Transverse colon (tissue), 4 donors: ENCODE measurements around the gene HDAC4. TPM values are rescaled to one million over a fixed set of nuclear protein-coding genes. Genes with fewer than 3 reads are reported as not detected.

Source experiments
- DNase-seq: peaks from one replicate; pipeline ENCODE4 v3.0.0-alpha.2; 2019
- H3K27ac ChIP-seq, 4 donors: fragments of 200-600 bp; sonication (generic); 2 replicates each; pipeline ENCODE4 v1.5.1; 2016 to 2018; ENCODE audit warnings: inconsistent platforms in 4 of 4
- H3K27me3 ChIP-seq: fragments of 200-600 bp; sonication (generic); 2 replicates; pipeline ENCODE4 v1.5.1; 2017; ENCODE audit warnings: inconsistent platforms
- H3K36me3 ChIP-seq, 4 donors: fragments of 200-600 bp; sonication (generic); 2 replicates each; pipeline ENCODE4 v1.5.1; 2017 to 2019; ENCODE audit warnings: inconsistent platforms in 4 of 4
- H3K4me1 ChIP-seq, 4 donors: fragments of 200-600 bp; sonication (generic); 2 replicates each; pipeline ENCODE4 v1.5.1; 2017 to 2020; ENCODE audit warnings: inconsistent platforms in 4 of 4
- H3K4me3 ChIP-seq, 4 donors: fragments of 200-600 bp; sonication (generic); 1 replicate in 1 of 4; 2 replicates in 3 of 4; pipeline versions ENCODE4 v1.5.1 to v1.6.1; 2017 to 2019; ENCODE audit warnings: inconsistent platforms in 4 of 4
- H3K9me3 ChIP-seq, 2 donors: fragments of 200-600 bp; sonication (generic); 2 replicates each; pipeline ENCODE4 v1.5.1; 2017 to 2019; ENCODE audit warnings: inconsistent platforms in 2 of 2
- CTCF ChIP-seq, 5 experiments: fragments of 200-600 bp in 3 of 5; fragments of 450-650 bp in 2 of 5; sonication (generic) in 3 of 5; IDR thresholded peaks; 1 replicate in 2 of 5; 2 replicates in 3 of 5; pipeline ENCODE4 v1.5.1; 2016 to 2017; ENCODE audit warnings: antibody characterized with exemption in 5 of 5, inconsistent platforms in 3 of 5, mild to moderate bottlenecking in 2 of 5, moderate library complexity in 1 of 5
- EP300 ChIP-seq: sonication (generic); formaldehyde crosslinking; IDR thresholded peaks from one replicate; pipeline ENCODE4 v1.6.1; 2017; ENCODE audit warnings: antibody characterized with exemption, low read depth
- POLR2A ChIP-seq: fragments of 450-650 bp; IDR thresholded peaks from one replicate; pipeline ENCODE4 v1.6.1; 2016; ENCODE audit warnings: antibody characterized with exemption, mild to moderate bottlenecking, moderate library complexity
- POLR2AphosphoS5 ChIP-seq, 3 donors: sonication (generic); formaldehyde crosslinking; IDR thresholded peaks; one replicate each; pipeline ENCODE4 v1.6.1; 2016; ENCODE audit warnings: antibody characterized with exemption in 3 of 3
- WGBS, 2 donors: methylation state at CpG; one replicate each; pipeline ENCODE4 v1.1.5; 2018; ENCODE audit warnings: low coverage in 1 of 2; 5-methylcytosine and 5-hydroxymethylcytosine counted together
- in situ Hi-C, 4 donors: fragments of 200-750 bp; cut with MboI; loops; one replicate each; pipeline versions ENCODE4 v1.15.0 to v1.15.1; 2017; ENCODE audit warnings: low sequenced_read_pairs in 3 of 4, low pct_ligation_motif_present in 1 of 4, low pct_unique_long_range_greater_than_20kb in 1 of 4
- intact Hi-C: fragments of 100-400 bp; cut with DNase I; formaldehyde crosslinking; loops from one replicate; pipeline ENCODE4 v1.15.1; 2023; ENCODE audit warnings: low total_unique reads
- total RNA-seq, 4 donors: library from RNA; depleted of rRNA; stranded (reverse); fragments of >200 nt; gene quantifications; one replicate each; pipeline ENCODE4 v1.1.0, GENCODE V29; 2016

HDAC4 gene
- total RNA-seq, 4 donors from 2014 or later = 33.9 to 192 (median 112) TPM

GRCh38 chr2:239391286-239392071 lies 9.3 kb downstream of the HDAC4 start:
- in situ Hi-C loops (no loop called here), intact Hi-C loops (loop anchor here (10.0 kb wide), 1 partner anchor 167 kb away; no protein-coding TSS in a partner anchor)
- H3K4me1 ChIP-seq = peaks cover 9 to 27% (median 15%) of the 10 kb centered on the region in 4 donors
- H3K4me3 ChIP-seq = no peak overlapping the region
- H3K27me3 ChIP-seq = no peaks in the 10 kb centered on the region
- DNase-seq = no peak
- peaks cover 0 to 4% (median 0%) of the 10 kb centered on the region in 4 donors for H3K36me3 ChIP-seq
- no peak for TF ChIP-seq CTCF (IDR thresholded peaks at IDR 0.05)
- no peak for TF ChIP-seq POLR2A
- TF ChIP-seq POLR2AphosphoS5 (IDR thresholded peaks at IDR 0.05) = no peak
- no peak for TF ChIP-seq EP300
- H3K9me3 ChIP-seq = no peaks in the 10 kb centered on the region
- no peak overlapping the region for H3K27ac ChIP-seq
- WGBS, 2 donors = 84 to 94% methylated on average over 6 to 21 of the region's 24 CpGs

- Histone ChIP-seq H3K4me3 (no peak overlapping the region), H3K27me3 (no peaks in the 10 kb centered on the region), H3K9me3 (no peaks in the 10 kb centered on the region), H3K27ac (no peak overlapping the region), H3K36me3 (peaks cover 0 to 4% (median 0%) of the 10 kb centered on the region in 4 donors), H3K4me1 (peaks cover 9 to 27% (median 15%) of the 10 kb centered on the region in 4 donors)
- TF ChIP-seq EP300 (no peak), POLR2AphosphoS5 (IDR thresholded peaks at IDR 0.05) (no peak), POLR2A (no peak), CTCF (IDR thresholded peaks at IDR 0.05) (no peak)
- 90 to 93% methylated on average over 2 to 24 of the region's 26 CpGs for WGBS, 2 donors
- DNase-seq = no peak
- in situ Hi-C loops (no loop called here), intact Hi-C loops (loop anchor here (10.0 kb wide), 1 partner anchor 166 kb away; no protein-coding TSS in a partner anchor)
Observed at GRCh38 chr2:239390546-239391285, 10.1 kb downstream of the HDAC4 start.

DNA sequence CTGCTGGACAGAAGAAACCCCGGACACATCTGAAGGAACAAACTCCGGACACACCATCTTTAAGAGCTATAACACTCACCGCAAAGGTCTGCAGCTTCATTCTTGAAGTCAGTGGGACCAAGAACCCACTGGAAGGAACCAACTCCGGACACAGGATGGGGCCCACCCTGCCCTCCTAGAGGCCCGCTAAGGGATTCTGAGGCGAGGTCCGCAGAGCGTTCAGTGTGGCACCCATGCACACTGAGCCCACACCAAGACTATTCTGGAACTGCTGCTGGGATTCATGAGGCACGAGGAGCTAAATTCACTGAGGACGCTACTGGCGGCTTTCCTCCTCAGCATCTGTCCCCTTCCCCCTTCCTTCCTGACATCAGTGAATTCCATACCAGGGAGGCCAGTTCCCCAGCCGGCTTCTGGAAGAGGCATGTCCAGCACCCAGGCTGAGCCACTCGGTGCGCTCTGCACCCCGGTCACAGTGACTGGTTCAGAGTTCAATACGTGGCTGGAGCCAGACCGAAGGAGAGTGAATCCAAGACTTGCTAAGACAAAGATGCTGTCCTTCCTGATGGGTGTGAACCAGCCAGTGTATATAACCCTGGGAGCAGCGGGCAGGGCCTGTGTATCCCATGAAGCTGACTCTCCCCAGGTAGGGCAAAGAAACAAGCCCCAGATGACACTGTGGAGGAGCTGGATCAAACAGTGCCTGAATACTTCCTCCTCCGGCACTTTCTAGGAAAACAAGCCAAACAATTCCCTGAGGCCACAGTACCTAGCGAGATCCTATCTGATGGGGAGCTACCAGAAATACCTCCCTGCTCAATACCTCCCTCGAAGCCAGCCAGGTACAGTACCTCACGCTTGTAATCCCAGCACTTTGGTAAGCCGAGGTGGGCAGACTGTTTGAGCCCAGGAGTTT lies 11.1 kb downstream of the HDAC4 start:
- WGBS, 2 donors = 91% methylated on average over 23 of the region's 23 CpGs; no CpG with 5 or more reads in 1 of the 2 donors
- no peak overlapping the region for H3K27ac ChIP-seq
- TF ChIP-seq CTCF (IDR thresholded peaks at IDR 0.05) = no peak
- no peak for TF ChIP-seq POLR2AphosphoS5 (IDR thresholded peaks at IDR 0.05)
- no peak for TF ChIP-seq POLR2A
- TF ChIP-seq EP300 = no peak
- peaks cover 9 to 22% (median 15%) of the 10 kb centered on the region in 4 donors for H3K4me1 ChIP-seq
- H3K9me3 ChIP-seq = no peaks in the 10 kb centered on the region
- in situ Hi-C loops = no loop called here
- H3K4me3 ChIP-seq = no peak overlapping the region
- DNase-seq = no peak
- H3K36me3 ChIP-seq = peaks cover 0 to 4% (median 0%) of the 10 kb centered on the region in 4 donors
- no peaks in the 10 kb centered on the region for H3K27me3 ChIP-seq
- intact Hi-C loops = loop anchor here (10.0 kb wide), 1 partner anchor 165 kb away; no protein-coding TSS in a partner anchor
